H1 (cell line): Measurements from ENCODE around the gene PFKP. TPM values are rescaled to one million over a fixed set of nuclear protein-coding genes. Genes with fewer than 3 reads are reported as not detected.

Experiments used
- BRCA1 ChIP-seq: IDR thresholded peaks from 2 replicates; pipeline ENCODE4 v1.6.1; 2012; ENCODE audit warnings: low read depth, low read length, improper control_type of control experiment
- CHD7 ChIP-seq: fragments of 300-600 bp; sonication (generic); IDR thresholded peaks from 2 replicates; pipeline ENCODE4 v1.7.1; 2012; ENCODE audit warnings: low read length, moderate library complexity, mild to moderate bottlenecking, inconsistent platforms; ENCODE audit not compliant: insufficient replicate concordance
- EGR1 ChIP-seq: IDR thresholded peaks from 2 replicates; pipeline ENCODE4 v1.6.1; 2011; ENCODE audit warnings: low read depth, low read length, borderline replicate concordance
- FOSL1 ChIP-seq: IDR thresholded peaks from 2 replicates; pipeline ENCODE4 v1.6.1; 2011; ENCODE audit warnings: mild to moderate bottlenecking, low read depth, low read length, moderate library complexity; ENCODE audit not compliant: insufficient read depth
- HDAC2 ChIP-seq, 2 experiments: fragments of 300-600 bp in 1 of 2; sonication (generic) in 1 of 2; IDR thresholded peaks; 2 replicates each; pipeline ENCODE4 v1.6.1; 2011 to 2012; ENCODE audit warnings: low read depth in 2 of 2, low read length in 2 of 2, mild to moderate bottlenecking in 2 of 2, moderate library complexity in 2 of 2, borderline replicate concordance in 1 of 2, inconsistent platforms in 1 of 2
- KDM1A ChIP-seq: fragments of 200-600, 300-600 bp; sonication (generic); IDR thresholded peaks from 2 replicates; pipeline ENCODE4 v1.7.1; 2016; ENCODE audit warnings: mild to moderate bottlenecking, low read length, borderline replicate concordance
- KDM5A ChIP-seq: fragments of 200-600 bp; IDR thresholded peaks from 2 replicates; pipeline ENCODE4 v1.7.1; 2012; ENCODE audit warnings: mild to moderate bottlenecking, low read length, inconsistent platforms, mixed read lengths
- RNF2 ChIP-seq: fragments of 200-900, 300-1000 bp; sonication (generic); IDR thresholded peaks from 2 replicates; pipeline ENCODE4 v1.7.1; 2016; ENCODE audit warnings: borderline replicate concordance, low read depth, mild to moderate bottlenecking, antibody characterized with exemption, low read length; ENCODE audit not compliant: poor library complexity, severe bottlenecking; ENCODE audit errors: missing control alignments
- SAP30 ChIP-seq: fragments of 300-600 bp; sonication (generic); IDR thresholded peaks from 2 replicates; pipeline ENCODE4 v1.7.1; 2012; ENCODE audit warnings: low read length, moderate library complexity, mild to moderate bottlenecking, inconsistent platforms; ENCODE audit not compliant: insufficient read depth, insufficient replicate concordance
- SP1 ChIP-seq: IDR thresholded peaks from 2 replicates; pipeline ENCODE4 v1.6.1; 2011; ENCODE audit warnings: low read depth, low read length
- TAF7 ChIP-seq: optimal IDR thresholded peaks from 2 replicates; pipeline ENCODE3; 2011; ENCODE audit warnings: low read depth, mild to moderate bottlenecking, inconsistent platforms, low read length, moderate library complexity, borderline replicate concordance
- polyA plus RNA-seq, 7 experiments: library from polyadenylated mRNA; depleted of rRNA in 3 of 7; stranded (reverse) in 5 of 7; unstranded in 2 of 7; fragments of >200 nt in 5 of 7; fragments of 200-250 nt in 2 of 7; gene quantifications; 1 replicate in 5 of 7; 2 replicates in 1 of 7; 4 replicates in 1 of 7; pipeline versions ENCODE4 v1.2.1 to v1.2.3, GENCODE V29; 2011 to 2013; ENCODE audit warnings: missing spikeins in 2 of 7, mixed read lengths in 2 of 7
- total RNA-seq: library from RNA; stranded (reverse); fragmentation: NEBNext Ultra II Directional; extraction: Animal tissue kit (Norgen Biotek cat#: 25700); gene quantifications from 2 replicates; pipeline ENCODE4 v1.2.1, GENCODE V29; 2021

Gene PFKP
- total and polyA plus RNA-seq, 2 of the 8 experiments (the other 6 are each of a cell fraction or from before 2014, with no cell fraction given): 51.2 to 128 TPM

- TF ChIP-seq CHD7 (no peak), KDM5A (no peak), BRCA1 (no peak), TAF7 (no peak), RNF2 (no peak), SAP30 (no peak), FOSL1 (no peak), EGR1 (no peak), SP1 (no peak), KDM1A (no peak), HDAC2 (IDR thresholded peaks at IDR 0.05; ENCODE audit: borderline replicate concordance in 1 of 2, low read depth in 2 of 2, low read length in 2 of 2) (no peak)
Measured at GRCh38 chr10:3135006-3135405, 67.7 kb downstream of the PFKP start (continued).
